ENCODE data around the gene SYK.

SYK gene

GRCh38 chr9:90894986-90895687 lies 93.5 kb downstream of the SYK start:
- Histone ChIP-seq H3K27me3 (replicated peaks; ENCODE audit: control insufficient read depth, insufficient read depth, low read length, poor library complexity, severe bottlenecking) (no peaks in the 10 kb centered on the region), H3K27ac (ENCODE audit: insufficient read depth, low read length, poor library complexity, severe bottlenecking) (no peak overlapping the region), H3K36me3 (ENCODE audit: control insufficient read depth, insufficient read depth, low read length) (no peaks in the 10 kb centered on the region), H3K4me3 (ENCODE audit: insufficient read depth, low read depth, low read length, poor library complexity, severe bottlenecking) (no peak overlapping the region), H3K9me3 (ENCODE audit: control insufficient read depth, low read length) (no peaks in the 10 kb centered on the region), H3K4me1 (ENCODE audit: control insufficient read depth, insufficient read depth, low read length, poor library complexity, severe bottlenecking) (no peaks in the 10 kb centered on the region)
- DNase-seq: no peak

- Histone ChIP-seq H3K4me1 (ENCODE audit: control insufficient read depth, insufficient read depth, low read length, poor library complexity, severe bottlenecking) (no peaks in the 10 kb centered on the region), H3K27me3 (replicated peaks; ENCODE audit: control insufficient read depth, insufficient read depth, low read length, poor library complexity, severe bottlenecking) (no peaks in the 10 kb centered on the region), H3K27ac (ENCODE audit: insufficient read depth, low read length, poor library complexity, severe bottlenecking) (no peak overlapping the region), H3K9me3 (ENCODE audit: control insufficient read depth, low read length) (no peaks in the 10 kb centered on the region), H3K4me3 (ENCODE audit: insufficient read depth, low read depth, low read length, poor library complexity, severe bottlenecking) (no peak overlapping the region), H3K36me3 (ENCODE audit: control insufficient read depth, insufficient read depth, low read length) (no peaks in the 10 kb centered on the region)
- no peak for DNase-seq
Observed at GRCh38 chr9:90895786-90896185, 94.2 kb downstream of the SYK start.

GRCh38 chr9:90896231-90896630 lies 94.6 kb downstream of the SYK start:
- no peak overlapping the region for H3K4me3 ChIP-seq (ENCODE audit: insufficient read depth, low read depth, low read length, poor library complexity, severe bottlenecking)
- no peak for DNase-seq
- no peaks in the 10 kb centered on the region for H3K4me1 ChIP-seq (ENCODE audit: control insufficient read depth, insufficient read depth, low read length, poor library complexity, severe bottlenecking)
- no peaks in the 10 kb centered on the region for H3K36me3 ChIP-seq (ENCODE audit: control insufficient read depth, insufficient read depth, low read length)
- no peaks in the 10 kb centered on the region for H3K9me3 ChIP-seq (ENCODE audit: control insufficient read depth, low read length)
- no peaks in the 10 kb centered on the region for H3K27me3 ChIP-seq (replicated peaks; ENCODE audit: control insufficient read depth, insufficient read depth, low read length, poor library complexity, severe bottlenecking)
- H3K27ac ChIP-seq (ENCODE audit: insufficient read depth, low read length, poor library complexity, severe bottlenecking): no peak overlapping the region

- no peak for DNase-seq
- no peak overlapping the region for H3K4me3 ChIP-seq (ENCODE audit: insufficient read depth, low read depth, low read length, poor library complexity, severe bottlenecking)
- H3K4me1 ChIP-seq (ENCODE audit: control insufficient read depth, insufficient read depth, low read length, poor library complexity, severe bottlenecking): no peaks in the 10 kb centered on the region
- H3K27ac ChIP-seq (ENCODE audit: insufficient read depth, low read length, poor library complexity, severe bottlenecking): no peak overlapping the region
- H3K36me3 ChIP-seq (ENCODE audit: control insufficient read depth, insufficient read depth, low read length): no peaks in the 10 kb centered on the region
- no peaks in the 10 kb centered on the region for H3K9me3 ChIP-seq (ENCODE audit: control insufficient read depth, low read length)
- no peaks in the 10 kb centered on the region for H3K27me3 ChIP-seq (replicated peaks; ENCODE audit: control insufficient read depth, insufficient read depth, low read length, poor library complexity, severe bottlenecking)
Observed at GRCh38 chr9:90898228-90898627, 96.6 kb downstream of the SYK start.

GRCh38 chr9:90899287-90899686 lies 97.7 kb downstream of the SYK start:
- DNase-seq: no peak
- Histone ChIP-seq H3K4me1 (ENCODE audit: control insufficient read depth, insufficient read depth, low read length, poor library complexity, severe bottlenecking) (no peaks in the 10 kb centered on the region), H3K27me3 (replicated peaks; ENCODE audit: control insufficient read depth, insufficient read depth, low read length, poor library complexity, severe bottlenecking) (no peaks in the 10 kb centered on the region), H3K9me3 (ENCODE audit: control insufficient read depth, low read length) (no peaks in the 10 kb centered on the region), H3K27ac (ENCODE audit: insufficient read depth, low read length, poor library complexity, severe bottlenecking) (no peak overlapping the region), H3K36me3 (ENCODE audit: control insufficient read depth, insufficient read depth, low read length) (no peaks in the 10 kb centered on the region), H3K4me3 (ENCODE audit: insufficient read depth, low read depth, low read length, poor library complexity, severe bottlenecking) (no peak overlapping the region)

GRCh38 chr9:90900130-90900529 lies 98.5 kb downstream of the SYK start:
- DNase-seq: no peak
- H3K4me1 ChIP-seq (ENCODE audit: control insufficient read depth, insufficient read depth, low read length, poor library complexity, severe bottlenecking): no peaks in the 10 kb centered on the region
- no peaks in the 10 kb centered on the region for H3K9me3 ChIP-seq (ENCODE audit: control insufficient read depth, low read length)
- H3K27me3 ChIP-seq (replicated peaks; ENCODE audit: control insufficient read depth, insufficient read depth, low read length, poor library complexity, severe bottlenecking): no peaks in the 10 kb centered on the region
- H3K36me3 ChIP-seq (ENCODE audit: control insufficient read depth, insufficient read depth, low read length): no peaks in the 10 kb centered on the region
- H3K4me3 ChIP-seq (ENCODE audit: insufficient read depth, low read depth, low read length, poor library complexity, severe bottlenecking): no peak overlapping the region
- no peak overlapping the region for H3K27ac ChIP-seq (ENCODE audit: insufficient read depth, low read length, poor library complexity, severe bottlenecking)

GRCh38 chr9:90901933-90902332 lies 100.3 kb downstream of the SYK start:
- no peaks in the 10 kb centered on the region for H3K9me3 ChIP-seq (ENCODE audit: control insufficient read depth, low read length)
- no peak for DNase-seq
- H3K4me1 ChIP-seq (ENCODE audit: control insufficient read depth, insufficient read depth, low read length, poor library complexity, severe bottlenecking): no peaks in the 10 kb centered on the region
- H3K27me3 ChIP-seq (replicated peaks; ENCODE audit: control insufficient read depth, insufficient read depth, low read length, poor library complexity, severe bottlenecking): no peaks in the 10 kb centered on the region
- no peak overlapping the region for H3K27ac ChIP-seq (ENCODE audit: insufficient read depth, low read length, poor library complexity, severe bottlenecking)
- no peaks in the 10 kb centered on the region for H3K36me3 ChIP-seq (ENCODE audit: control insufficient read depth, insufficient read depth, low read length)
- no peak overlapping the region for H3K4me3 ChIP-seq (ENCODE audit: insufficient read depth, low read depth, low read length, poor library complexity, severe bottlenecking)

GRCh38 chr9:90903766-90904424 lies 102.3 kb downstream of the SYK start:
- H3K36me3 ChIP-seq (ENCODE audit: control insufficient read depth, insufficient read depth, low read length): no peaks in the 10 kb centered on the region
- no peaks in the 10 kb centered on the region for H3K9me3 ChIP-seq (ENCODE audit: control insufficient read depth, low read length)
- no peaks in the 10 kb centered on the region for H3K4me1 ChIP-seq (ENCODE audit: control insufficient read depth, insufficient read depth, low read length, poor library complexity, severe bottlenecking)
- no peaks in the 10 kb centered on the region for H3K27me3 ChIP-seq (replicated peaks; ENCODE audit: control insufficient read depth, insufficient read depth, low read length, poor library complexity, severe bottlenecking)
- no peak overlapping the region for H3K4me3 ChIP-seq (ENCODE audit: insufficient read depth, low read depth, low read length, poor library complexity, severe bottlenecking)
- H3K27ac ChIP-seq (ENCODE audit: insufficient read depth, low read length, poor library complexity, severe bottlenecking): no peak overlapping the region
- no peak for DNase-seq

- H3K36me3 ChIP-seq (ENCODE audit: control insufficient read depth, insufficient read depth, low read length): no peaks in the 10 kb centered on the region
- no peaks in the 10 kb centered on the region for H3K9me3 ChIP-seq (ENCODE audit: control insufficient read depth, low read length)
- no peak for DNase-seq
- H3K4me1 ChIP-seq (ENCODE audit: control insufficient read depth, insufficient read depth, low read length, poor library complexity, severe bottlenecking): no peaks in the 10 kb centered on the region
- H3K27me3 ChIP-seq (replicated peaks; ENCODE audit: control insufficient read depth, insufficient read depth, low read length, poor library complexity, severe bottlenecking): no peaks in the 10 kb centered on the region
- H3K27ac ChIP-seq (ENCODE audit: insufficient read depth, low read length, poor library complexity, severe bottlenecking): no peak overlapping the region
- no peak overlapping the region for H3K4me3 ChIP-seq (ENCODE audit: insufficient read depth, low read depth, low read length, poor library complexity, severe bottlenecking)
Observed at GRCh38 chr9:90904706-90905478, 103.3 kb downstream of the SYK start.

GRCh38 chr9:90905822-90906221 lies 104.2 kb downstream of the SYK start:
- no peaks in the 10 kb centered on the region for H3K9me3 ChIP-seq (ENCODE audit: control insufficient read depth, low read length)
- H3K4me3 ChIP-seq (ENCODE audit: insufficient read depth, low read depth, low read length, poor library complexity, severe bottlenecking): no peak overlapping the region
- H3K4me1 ChIP-seq (ENCODE audit: control insufficient read depth, insufficient read depth, low read length, poor library complexity, severe bottlenecking): no peaks in the 10 kb centered on the region
- H3K27me3 ChIP-seq (replicated peaks; ENCODE audit: control insufficient read depth, insufficient read depth, low read length, poor library complexity, severe bottlenecking): no peaks in the 10 kb centered on the region
- H3K36me3 ChIP-seq (ENCODE audit: control insufficient read depth, insufficient read depth, low read length): no peaks in the 10 kb centered on the region
- no peak for DNase-seq
- H3K27ac ChIP-seq (ENCODE audit: insufficient read depth, low read length, poor library complexity, severe bottlenecking): no peak overlapping the region

Data from effector memory CD4-positive, alpha-beta T cell (primary cell).